Stimulated activated CD4-positive, alpha-beta T cell treated with anti-CD3 and anti-CD28 coated beads, Interleukin-15, amount 100 ng/mL, for 48 hours (primary cell): Measurements from ENCODE around the gene SOCS6.
"Not testable (repeated sequence)": the region's sequence is repeated elsewhere in the genome, so short reads cannot be mapped to it uniquely, and the experiment has no call there.

Experiments
- DNase-seq, 2 donors: peaks; one replicate each; pipeline ENCODE4 v3.0.0-alpha.2; 2020; ENCODE audit warnings: low read depth in 2 of 2

SOCS6 gene

DNA sequence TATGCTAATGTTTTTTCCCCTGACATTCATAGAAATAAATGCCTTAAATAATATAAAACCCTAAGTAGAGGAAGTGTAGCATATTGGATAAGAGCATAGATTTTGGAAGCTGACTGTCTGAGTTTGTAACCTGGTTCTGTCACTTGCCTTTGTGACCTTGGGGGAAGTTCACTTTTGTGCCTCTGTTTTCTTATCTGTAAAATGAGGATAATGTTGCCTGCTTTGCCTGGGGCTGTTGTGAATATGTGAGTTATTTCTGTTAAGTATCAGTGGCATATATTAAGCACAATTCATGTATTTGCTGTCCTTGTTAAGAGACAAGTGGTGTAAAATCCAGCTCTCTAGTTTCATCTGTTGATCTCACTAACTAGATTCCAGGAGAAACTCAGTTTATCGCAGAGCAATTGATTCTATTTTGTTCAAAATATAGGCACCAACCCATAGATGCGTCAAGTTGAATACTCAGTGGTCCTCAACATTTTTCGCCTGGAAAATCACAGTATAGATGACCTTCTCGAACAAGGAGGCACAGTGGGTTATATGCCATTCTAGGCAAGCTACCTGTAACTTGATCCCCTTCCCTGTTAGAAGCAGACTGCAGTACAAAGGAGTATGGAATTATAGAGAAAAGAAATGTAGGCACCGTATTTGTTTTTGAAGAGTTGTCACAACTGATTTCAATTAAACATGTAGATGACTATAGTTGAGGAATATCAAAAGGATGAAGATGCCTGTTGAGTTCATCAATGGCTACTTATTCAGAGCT, 67.0 kb downstream of the SOCS6 start:
- DNase-seq: no peak

DNA sequence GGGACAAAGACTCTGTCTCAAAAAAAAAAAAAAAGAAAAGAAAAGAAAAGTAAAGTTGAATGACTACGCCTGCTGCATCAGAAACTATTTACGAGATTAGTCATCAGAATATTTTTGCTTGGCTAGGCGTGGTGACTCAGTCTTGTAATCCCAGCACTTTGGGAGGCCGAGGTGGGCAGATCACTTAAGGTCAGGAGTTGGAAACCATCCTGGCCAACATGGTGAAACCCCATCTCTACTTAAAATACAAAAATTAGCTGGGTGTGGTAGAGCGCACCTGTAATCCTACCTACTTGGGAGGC, 69.2 kb downstream of the SOCS6 start:
- not testable (repeated sequence) for DNase-seq

GRCh38 chr18:70359071-70359470, 70.2 kb downstream of the SOCS6 start:
- DNase-seq: no peak

GRCh38 chr18:70362258-70362657, 73.4 kb downstream of the SOCS6 start:
- no peak for DNase-seq

GRCh38 chr18:70363861-70364260, 75.0 kb downstream of the SOCS6 start:
- DNase-seq: no peak

DNA sequence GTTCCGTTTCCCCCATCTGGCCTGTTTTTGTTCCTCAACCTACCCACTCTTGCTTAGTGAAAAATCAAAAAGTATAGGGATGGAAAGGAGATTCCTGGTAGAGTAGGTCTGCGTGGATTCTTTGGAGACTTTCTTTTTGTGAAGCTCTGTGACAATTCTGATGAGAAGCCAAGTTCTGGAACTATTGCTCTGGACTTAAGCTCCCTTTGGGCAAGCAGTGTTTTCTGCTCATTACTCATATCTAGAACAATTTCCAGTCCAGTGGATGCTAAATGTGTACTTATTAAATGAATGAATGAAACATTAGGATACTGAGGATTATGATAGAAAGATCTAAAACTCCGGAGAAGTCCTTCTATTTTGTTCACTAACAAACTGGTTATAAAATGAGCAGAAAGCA, 76.5 kb downstream of the SOCS6 start:
- DNase-seq: no peak

DNA sequence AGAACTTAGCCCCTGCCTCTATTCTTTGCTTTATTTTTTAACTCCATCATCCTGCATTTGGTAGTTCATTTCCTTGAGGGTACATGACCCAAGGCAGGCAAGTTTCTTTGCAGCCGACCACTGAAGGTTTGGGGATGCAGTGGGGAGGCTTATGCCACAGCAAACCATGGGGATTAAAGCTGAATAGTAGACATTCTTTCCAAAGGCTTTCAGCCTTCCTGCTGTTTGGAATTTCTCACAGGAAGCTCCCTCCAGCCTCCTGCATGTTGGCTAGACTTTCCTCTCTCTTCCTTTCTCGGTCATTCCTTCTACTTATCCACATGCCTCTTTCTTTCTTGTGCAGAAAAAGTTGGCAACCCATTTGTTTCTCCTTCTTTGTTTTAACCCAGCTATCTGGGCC, 77.3 kb downstream of the SOCS6 start:
- DNase-seq: no peak

DNA sequence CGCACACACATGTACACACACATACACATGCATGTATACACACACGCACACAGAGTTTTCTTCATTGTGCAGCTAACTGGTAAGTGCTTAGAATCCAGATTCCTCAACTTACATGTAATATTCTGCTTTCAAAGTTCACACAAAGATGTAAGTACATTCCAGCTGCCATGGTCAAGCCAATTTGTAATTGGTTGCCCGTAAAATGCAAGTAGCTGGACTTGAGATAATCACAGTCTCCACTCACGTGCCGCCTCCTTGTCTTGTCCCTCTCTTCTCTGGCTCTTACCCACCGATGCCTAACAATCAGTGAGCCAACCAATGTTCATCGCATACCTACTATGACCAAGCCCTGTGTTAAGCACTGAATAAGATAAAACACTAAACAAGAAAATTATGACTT, 77.8 kb downstream of the SOCS6 start:
- DNase-seq: no peak

DNA sequence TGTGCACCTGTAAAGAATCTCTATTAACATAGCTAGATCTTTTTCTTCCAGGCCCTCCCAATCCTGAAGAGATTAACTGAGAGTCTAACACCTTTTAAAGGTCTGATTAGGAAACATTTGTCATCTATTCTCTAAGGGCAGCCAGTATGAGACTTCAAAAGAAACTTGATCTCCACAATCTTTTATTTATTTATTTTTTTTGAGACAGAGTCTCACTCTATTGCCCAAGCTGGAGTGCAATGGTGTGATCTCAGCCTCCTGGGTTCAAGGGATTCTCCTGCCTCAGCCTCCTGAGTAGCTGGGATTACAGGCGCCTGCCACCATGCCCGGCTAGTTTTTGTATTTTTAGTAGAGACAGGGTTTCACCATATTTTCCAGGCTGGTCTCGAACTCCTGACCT, 78.5 kb downstream of the SOCS6 start:
- DNase-seq: not testable (repeated sequence)

GRCh38 chr18:70368903-70369302, 80.1 kb downstream of the SOCS6 start:
- no peak for DNase-seq

DNA sequence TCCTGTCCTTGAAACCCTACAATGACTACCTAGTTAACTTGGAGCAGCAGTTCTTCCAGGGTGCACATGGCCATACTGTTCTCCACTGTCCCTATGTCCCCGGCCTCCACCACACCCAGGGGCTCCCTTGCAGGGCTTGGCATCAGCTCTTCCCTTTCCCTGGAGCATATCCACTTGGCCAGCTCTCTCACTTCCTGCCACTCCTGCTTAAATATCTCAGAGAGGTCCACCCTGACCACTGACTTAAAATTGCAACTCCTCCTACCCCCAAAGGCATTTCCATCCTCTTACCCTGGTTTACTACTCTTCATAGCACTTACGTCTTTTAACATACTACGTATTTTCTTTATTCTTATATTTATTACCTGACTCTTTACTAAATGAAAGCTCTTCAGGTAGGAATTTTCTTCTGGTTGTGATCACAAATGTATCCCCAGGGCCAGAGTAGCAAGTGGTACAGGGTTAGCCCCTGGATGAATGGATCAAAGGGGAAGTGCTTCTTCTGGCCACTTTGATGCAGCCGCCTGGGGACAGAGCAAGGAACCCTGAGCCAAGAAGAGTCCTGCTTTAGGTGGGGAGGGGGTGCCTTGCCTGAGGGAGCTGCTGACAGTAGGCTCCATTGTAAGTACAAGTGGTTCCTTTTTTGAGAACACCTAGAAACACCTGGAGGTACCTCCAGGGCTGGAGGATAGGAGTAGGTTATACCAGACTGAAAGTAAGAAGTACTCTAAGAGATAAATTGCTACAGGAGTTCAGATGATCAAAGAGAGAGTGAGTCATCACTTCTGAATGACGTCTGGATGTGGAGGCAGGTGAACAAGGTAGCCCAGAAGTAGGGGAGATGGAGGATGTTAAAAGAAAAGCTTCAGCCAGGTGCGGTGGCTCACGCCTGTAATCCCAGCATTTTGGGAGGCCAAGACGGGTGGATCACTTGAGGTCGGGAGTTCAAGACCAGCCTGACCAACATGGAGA, 82.2 kb downstream of the SOCS6 start:
- no peak for DNase-seq

DNA sequence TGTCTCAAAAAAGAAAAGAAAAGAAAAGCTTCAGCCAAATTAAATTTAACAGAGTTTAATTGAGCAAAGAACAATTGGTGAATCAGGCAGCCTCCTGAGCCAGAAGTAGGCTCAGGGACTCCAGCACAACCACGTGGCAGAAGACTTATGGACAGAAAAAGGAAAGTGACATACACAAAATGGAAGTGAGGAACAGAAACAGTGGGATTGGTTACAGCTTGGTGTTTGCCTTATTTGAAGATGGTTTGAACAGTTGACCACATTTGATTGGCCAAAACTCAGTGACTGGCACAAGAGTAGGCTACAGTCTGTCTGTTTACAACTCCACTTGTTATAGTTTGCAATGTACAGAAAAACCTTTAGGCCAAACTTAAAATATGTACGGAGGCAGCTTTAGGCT, 83.1 kb downstream of the SOCS6 start:
- DNase-seq: no peak

DNA sequence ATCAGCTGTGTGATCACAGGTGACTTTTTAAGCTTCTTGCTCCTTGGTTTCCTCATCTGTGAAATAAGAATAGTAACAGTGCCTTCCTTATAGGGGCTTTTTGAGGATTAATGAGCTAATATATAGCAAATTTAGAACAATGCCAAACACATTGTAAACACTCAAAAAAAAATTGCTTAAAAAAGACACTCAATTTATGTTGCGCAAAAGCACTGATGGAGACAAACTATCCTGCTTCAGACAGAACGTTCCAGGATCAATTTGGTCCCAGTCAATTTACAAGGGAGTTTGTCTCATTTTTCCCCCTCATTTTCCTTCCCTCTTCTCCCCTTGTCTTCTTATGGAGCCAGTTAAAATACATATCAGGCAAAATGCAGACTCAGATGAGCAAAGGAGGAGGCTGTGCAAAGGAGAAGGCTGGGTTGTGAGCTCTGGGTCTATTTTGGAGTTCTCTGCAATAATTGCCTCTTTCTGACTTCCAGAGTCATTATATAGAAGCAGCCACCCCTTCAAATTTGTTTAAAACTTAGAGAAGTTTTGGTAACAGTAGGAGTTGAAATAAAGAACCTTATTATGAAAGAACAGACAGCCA, 83.7 kb downstream of the SOCS6 start:
- DNase-seq: no peak

GRCh38 chr18:70373042-70373519, 84.2 kb downstream of the SOCS6 start:
- no peak for DNase-seq

DNA sequence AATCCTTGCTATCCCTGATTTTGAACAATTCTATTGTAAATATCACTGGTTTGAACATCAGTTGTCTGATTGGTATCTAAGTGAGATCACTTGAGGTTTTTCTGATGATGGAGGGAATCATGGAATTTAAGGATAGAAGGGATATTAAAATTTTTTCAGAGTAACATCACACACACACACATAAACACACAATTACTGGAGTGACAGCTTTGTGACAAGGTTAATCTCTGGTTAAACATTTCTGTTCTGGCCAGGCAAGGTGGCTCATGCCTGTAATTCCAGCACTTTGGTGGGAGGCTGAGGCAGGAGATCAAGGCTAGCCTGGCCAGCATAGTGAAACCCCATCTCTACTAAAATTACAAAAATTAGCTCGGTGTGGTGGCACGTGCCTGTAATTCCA, 85.3 kb downstream of the SOCS6 start:
- DNase-seq: no peak

DNA sequence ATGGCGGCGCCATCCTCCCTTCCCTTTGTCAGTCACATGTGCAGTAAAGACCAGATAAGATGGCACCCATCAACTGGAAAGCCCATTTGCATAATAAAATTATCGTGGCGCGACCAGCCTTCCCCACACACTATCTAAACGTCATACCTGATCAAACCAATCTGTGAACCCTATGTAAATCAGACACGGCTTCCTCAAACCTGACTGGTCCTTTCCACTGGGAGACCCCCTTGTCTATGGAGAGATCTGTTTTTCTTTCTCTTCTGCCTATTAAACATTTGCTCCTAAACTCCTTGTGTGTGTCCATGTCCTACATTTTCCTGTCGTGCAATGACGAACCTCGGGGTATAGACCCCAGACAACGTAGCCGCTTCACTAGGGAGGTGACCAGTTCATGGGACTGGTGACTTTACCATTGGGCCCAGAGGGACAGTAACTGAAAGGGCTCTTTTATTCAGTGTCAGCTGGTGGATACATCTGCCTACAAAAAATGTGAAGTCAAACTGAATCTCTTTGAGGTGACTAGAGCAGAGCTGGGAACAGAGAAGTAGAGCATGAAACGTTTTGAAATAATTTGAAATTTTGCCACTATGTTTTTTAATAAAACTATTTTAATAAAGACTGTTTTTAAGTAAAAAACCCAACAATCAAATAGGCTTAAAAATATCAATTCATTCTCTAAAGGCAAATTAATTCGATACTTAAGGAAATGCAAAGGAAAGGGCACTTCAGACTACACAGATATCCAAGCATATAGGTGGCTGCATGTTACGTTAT, 87.5 kb downstream of the SOCS6 start:
- DNase-seq: no peak

- no peak for DNase-seq
Measured at GRCh38 chr18:70376914-70377258, 88.0 kb downstream of the SOCS6 start.

- no peak for DNase-seq
Measured at GRCh38 chr18:70377317-70377799, 88.5 kb downstream of the SOCS6 start.

GRCh38 chr18:70377857-70378701, 89.2 kb downstream of the SOCS6 start:
- DNase-seq: no peak
